Measurements from ENCODE around the gene NUDT9.
"Not testable (repeated sequence)": the region's sequence is repeated elsewhere in the genome, so short reads cannot be mapped to it uniquely, and the experiment has no call there.

Gene NUDT9

GRCh38 chr4:87409420-87409939 is 12.9 kb upstream of the NUDT9 start:
- no peak for DNase-seq (ENCODE audit: low spot score)

GRCh38 chr4:87410157-87410556 is 12.2 kb upstream of the NUDT9 start:
- no peak for DNase-seq (ENCODE audit: low spot score)

- DNase-seq (ENCODE audit: low spot score) = no peak
These were observed 11.7 kb upstream of the NUDT9 start for GRCh38 chr4:87410679-87411078.

- no peak for DNase-seq (ENCODE audit: low spot score)
These were observed 7.6 kb upstream of the NUDT9 start for GRCh38 chr4:87414816-87415215.

- no peak for DNase-seq (ENCODE audit: low spot score)
These were observed 5.4 kb upstream of the NUDT9 start for GRCh38 chr4:87416965-87417364.

GRCh38 chr4:87418410-87418809 is 4.0 kb upstream of the NUDT9 start:
- DNase-seq (ENCODE audit: low spot score) = not testable (repeated sequence)

GRCh38 chr4:87419578-87420249 is 2.7 kb upstream of the NUDT9 start:
- DNase-seq (ENCODE audit: low spot score) = no peak

- DNase-seq (ENCODE audit: low spot score) = no peak
These were observed 2.0 kb upstream of the NUDT9 start for GRCh38 chr4:87420276-87420830.

GRCh38 chr4:87423317-87424098 is 1.1 kb downstream of the NUDT9 start:
- DNase-seq (ENCODE audit: low spot score) = no peak

GRCh38 chr4:87424099-87424543 is 1.7 kb downstream of the NUDT9 start:
- DNase-seq (ENCODE audit: low spot score) = not testable (repeated sequence)

GRCh38 chr4:87425711-87426110 is 3.3 kb downstream of the NUDT9 start:
- DNase-seq (ENCODE audit: low spot score) = no peak

GRCh38 chr4:87426865-87427517 is 4.6 kb downstream of the NUDT9 start:
- DNase-seq (ENCODE audit: low spot score) = no peak

GRCh38 chr4:87427518-87427868 is 5.1 kb downstream of the NUDT9 start:
- DNase-seq (ENCODE audit: low spot score) = no peak

- no peak for DNase-seq (ENCODE audit: low spot score)
These were observed 6.6 kb downstream of the NUDT9 start for GRCh38 chr4:87428979-87429378.

- no peak for DNase-seq (ENCODE audit: low spot score)
These were observed 7.7 kb downstream of the NUDT9 start for GRCh38 chr4:87430038-87430437.

- no peak for DNase-seq (ENCODE audit: low spot score)
These were observed 11.0 kb downstream of the NUDT9 start for GRCh38 chr4:87433342-87433741.

GRCh38 chr4:87442889-87443288 is 20.5 kb downstream of the NUDT9 start:
- no peak for DNase-seq (ENCODE audit: low spot score)

- DNase-seq (ENCODE audit: low spot score) = no peak
These were observed 22.4 kb downstream of the NUDT9 start for GRCh38 chr4:87444741-87445140.

GRCh38 chr4:87445964-87446363 is 23.6 kb downstream of the NUDT9 start:
- no peak for DNase-seq (ENCODE audit: low spot score)

GRCh38 chr4:87446375-87446774 is 24.0 kb downstream of the NUDT9 start:
- not testable (repeated sequence) for DNase-seq (ENCODE audit: low spot score)

- DNase-seq (ENCODE audit: low spot score) = no peak
These were observed 29.2 kb downstream of the NUDT9 start for GRCh38 chr4:87451537-87451936.

GRCh38 chr4:87458913-87459312 is 36.5 kb downstream of the NUDT9 start:
- no peak for DNase-seq (ENCODE audit: low spot score)

GRCh38 chr4:87461281-87461700 is 38.9 kb downstream of the NUDT9 start:
- DNase-seq (ENCODE audit: low spot score) = no peak
